Femur (tissue), 1 donor: ENCODE data around the gene CAT.
"Not testable (repeated sequence)": the region's sequence is repeated elsewhere in the genome, so short reads cannot be mapped to it uniquely, and the experiment has no call there.

Source experiments
- DNase-seq: peaks from one replicate; pipeline ENCODE4 v3.0.0-alpha.2; 2017

Gene CAT

GRCh38 chr11:34438529-34439507 lies at the start of gene CAT:
Gene CAT (plus strand): TSS chr11:34438934. CDS start chr11:34439014, 80 bp downstream.
- DNase-seq, result peak; percentile 99

GRCh38 chr11:34394771-34395300 lies 43.9 kb upstream of the CAT start:
- DNase-seq, result no peak

GRCh38 chr11:34395916-34396550 lies 42.7 kb upstream of the CAT start:
- no peak for DNase-seq

GRCh38 chr11:34397120-34397519 lies 41.6 kb upstream of the CAT start:
- DNase-seq, result no peak

- no peak for DNase-seq
Observed at GRCh38 chr11:34397811-34398210, 40.9 kb upstream of the CAT start.

GRCh38 chr11:34403431-34403830 lies 35.3 kb upstream of the CAT start:
- DNase-seq, result no peak

- no peak for DNase-seq
Observed at GRCh38 chr11:34404280-34404679, 34.5 kb upstream of the CAT start.

GRCh38 chr11:34405079-34405858 lies 33.5 kb upstream of the CAT start:
- no peak for DNase-seq

GRCh38 chr11:34406413-34406812 lies 32.3 kb upstream of the CAT start:
- no peak for DNase-seq

- DNase-seq, result no peak
Observed at GRCh38 chr11:34407121-34407813, 31.5 kb upstream of the CAT start.

- DNase-seq, result no peak
Observed at GRCh38 chr11:34408580-34409172, 30.1 kb upstream of the CAT start.

- no peak for DNase-seq
Observed at GRCh38 chr11:34411111-34411510, 27.6 kb upstream of the CAT start.

- DNase-seq, result no peak
Observed at GRCh38 chr11:34411791-34412190, 26.9 kb upstream of the CAT start.

- no peak for DNase-seq
Observed at GRCh38 chr11:34413263-34413662, 25.5 kb upstream of the CAT start.

- no peak for DNase-seq
Observed at GRCh38 chr11:34415538-34415937, 23.2 kb upstream of the CAT start.

- no peak for DNase-seq
Observed at GRCh38 chr11:34416088-34416487, 22.6 kb upstream of the CAT start.

- DNase-seq, result no peak
Observed at GRCh38 chr11:34416766-34417165, 22.0 kb upstream of the CAT start.

GRCh38 chr11:34417202-34417601 lies 21.5 kb upstream of the CAT start:
- no peak for DNase-seq

GRCh38 chr11:34419158-34419557 lies 19.6 kb upstream of the CAT start:
- no peak for DNase-seq

GRCh38 chr11:34423300-34423699 lies 15.4 kb upstream of the CAT start:
- no peak for DNase-seq

GRCh38 chr11:34424826-34425225 lies 13.9 kb upstream of the CAT start:
- DNase-seq, result not testable (repeated sequence)

GRCh38 chr11:34425360-34425759 lies 13.4 kb upstream of the CAT start:
- DNase-seq, result no peak
